H54 (cell line): ENCODE data around the gene GLCCI1.

Source experiments
- DNase-seq: peaks from one replicate; pipeline ENCODE4 v3.0.0; 2011; ENCODE audit warnings: low spot score, mixed read lengths; ENCODE audit not compliant: insufficient read length
- FAIRE-seq: peaks from 3 replicates; lab custom pipeline; 2011; peaks lifted over from hg19 to GRCh38; lab: Jason Lieb, UNC
- POLR2A ChIP-seq: IDR thresholded peaks from 2 replicates; pipeline ENCODE4 v1.6.1; 2011; ENCODE audit warnings: low read depth, mild to moderate bottlenecking, low read length

GLCCI1 gene

GRCh38 chr7:8136051-8136730 lies 167.6 kb downstream of the GLCCI1 start:
- FAIRE-seq (no peak), DNase-seq (no peak)
- TF ChIP-seq POLR2A = no peak
